Measurements from ENCODE around the gene FIGN. TPM values are rescaled to one million over a fixed set of nuclear protein-coding genes. Genes with fewer than 3 reads are reported as not detected.

The FIGN gene
- total and polyA plus RNA-seq, 4 donors: 1.1 to 7.8 (median 5.1) TPM

DNA sequence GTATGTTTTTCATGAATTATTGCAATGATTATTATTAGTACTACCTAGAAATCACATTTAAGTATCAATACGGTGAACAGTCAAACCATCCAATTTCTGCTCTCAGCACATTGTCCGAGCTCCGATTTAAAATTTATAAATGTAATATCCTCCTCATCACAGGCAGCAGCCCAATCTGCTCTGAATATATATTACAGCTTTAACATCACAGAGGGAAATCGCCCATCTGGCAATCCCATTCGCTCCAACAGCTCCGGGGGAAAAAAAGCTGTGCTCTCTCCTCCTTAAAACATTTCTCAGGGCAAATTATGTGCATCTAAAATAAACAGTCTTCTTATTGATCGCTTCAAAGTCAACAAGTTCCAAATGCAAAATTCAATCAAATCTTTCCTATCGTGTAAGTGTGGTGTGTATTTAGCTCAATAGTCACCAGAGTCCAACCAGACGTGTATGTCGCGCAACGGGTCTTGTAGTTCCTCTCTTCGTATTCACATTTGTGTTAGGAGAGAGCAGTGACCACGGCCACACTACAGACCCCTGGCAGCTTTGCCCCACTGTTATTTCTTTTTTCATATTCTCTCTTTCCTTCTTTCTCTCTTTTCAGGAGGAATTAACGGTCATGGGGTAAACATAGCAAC is 2.4 kb downstream of the FIGN start:
- no peaks in the 10 kb centered on the region for H3K27me3 ChIP-seq (ENCODE audit: control insufficient read depth in 4 of 4, insufficient read depth in 4 of 4, low read length in 3 of 4)
- DNase-seq (ENCODE audit: low spot score): no peak
- H3K4me3 ChIP-seq (ENCODE audit: low read depth in 1 of 3, low read length in 3 of 3): peak overlapping the region in 2 of 3 donors; percentile 56 to 75
- H3K27ac ChIP-seq (ENCODE audit: low read depth in 1 of 2, low read length in 2 of 2): peak overlapping the region; percentile 55 to 61
- peaks cover 0 to 21% (median 10%) of the 10 kb centered on the region in 4 donors for H3K4me1 ChIP-seq (ENCODE audit: control insufficient read depth in 4 of 4, insufficient read depth in 4 of 4, low read length in 3 of 4)
- H3K9ac ChIP-seq (ENCODE audit: low read depth in 1 of 2, low read length in 2 of 2): peak overlapping the region; percentile 43 to 85
- TF ChIP-seq HNF4A (conservative IDR thresholded peaks at IDR 0.05) (peak in 1 of 2 donors; percentile 16), FOXA2 (IDR thresholded peaks at IDR 0.05) (no peak), TAF1 (conservative IDR thresholded peaks at IDR 0.05) (peak; percentile 27)
- WGBS: 28% methylated on average over 15 of the region's 15 CpGs
- no peaks in the 10 kb centered on the region for H3K9me3 ChIP-seq (ENCODE audit: control insufficient read depth in 4 of 4, low read length in 3 of 4)
- H3K36me3 ChIP-seq (ENCODE audit: control insufficient read depth in 4 of 4, insufficient read depth in 3 of 4, low read depth in 1 of 4, low read length in 3 of 4): no peaks in the 10 kb centered on the region

GRCh38 chr2:163732727-163733126 is 3.1 kb downstream of the FIGN start:
- 25% methylated on average over 4 of the region's 4 CpGs for WGBS
- Histone ChIP-seq H3K36me3 (ENCODE audit: control insufficient read depth in 4 of 4, insufficient read depth in 3 of 4, low read depth in 1 of 4, low read length in 3 of 4) (no peaks in the 10 kb centered on the region), H3K27me3 (ENCODE audit: control insufficient read depth in 4 of 4, insufficient read depth in 4 of 4, low read length in 3 of 4) (no peaks in the 10 kb centered on the region), H3K9ac (ENCODE audit: low read depth in 1 of 2, low read length in 2 of 2) (peak overlapping the region; percentile 21 to 43), H3K27ac (ENCODE audit: low read depth in 1 of 2, low read length in 2 of 2) (peak overlapping the region; percentile 54 to 61), H3K9me3 (ENCODE audit: control insufficient read depth in 4 of 4, low read length in 3 of 4) (no peaks in the 10 kb centered on the region), H3K4me1 (ENCODE audit: control insufficient read depth in 4 of 4, insufficient read depth in 4 of 4, low read length in 3 of 4) (peaks cover 0 to 21% (median 10%) of the 10 kb centered on the region in 4 donors), H3K4me3 (ENCODE audit: low read depth in 1 of 3, low read length in 3 of 3) (peak overlapping the region in 1 of 3 donors; percentile 6)
- DNase-seq (ENCODE audit: low spot score): no peak
- TF ChIP-seq NR2F2 (IDR thresholded peaks at IDR 0.05) (no peak), EGR1 (IDR thresholded peaks at IDR 0.05; ENCODE audit: low read depth in 2 of 2) (no peak), REST (IDR thresholded peaks at IDR 0.05) (no peak), RAD21 (IDR thresholded peaks at IDR 0.05) (no peak)
- TF ChIP-seq, protein P1, sequence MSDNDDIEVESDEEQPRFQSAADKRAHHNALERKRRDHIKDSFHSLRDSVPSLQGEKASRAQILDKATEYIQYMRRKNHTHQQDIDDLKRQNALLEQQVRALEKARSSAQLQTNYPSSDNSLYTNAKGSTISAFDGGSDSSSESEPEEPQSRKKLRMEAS (IDR thresholded peaks at IDR 0.05): no peak
- TF ChIP-seq, protein P2, sequence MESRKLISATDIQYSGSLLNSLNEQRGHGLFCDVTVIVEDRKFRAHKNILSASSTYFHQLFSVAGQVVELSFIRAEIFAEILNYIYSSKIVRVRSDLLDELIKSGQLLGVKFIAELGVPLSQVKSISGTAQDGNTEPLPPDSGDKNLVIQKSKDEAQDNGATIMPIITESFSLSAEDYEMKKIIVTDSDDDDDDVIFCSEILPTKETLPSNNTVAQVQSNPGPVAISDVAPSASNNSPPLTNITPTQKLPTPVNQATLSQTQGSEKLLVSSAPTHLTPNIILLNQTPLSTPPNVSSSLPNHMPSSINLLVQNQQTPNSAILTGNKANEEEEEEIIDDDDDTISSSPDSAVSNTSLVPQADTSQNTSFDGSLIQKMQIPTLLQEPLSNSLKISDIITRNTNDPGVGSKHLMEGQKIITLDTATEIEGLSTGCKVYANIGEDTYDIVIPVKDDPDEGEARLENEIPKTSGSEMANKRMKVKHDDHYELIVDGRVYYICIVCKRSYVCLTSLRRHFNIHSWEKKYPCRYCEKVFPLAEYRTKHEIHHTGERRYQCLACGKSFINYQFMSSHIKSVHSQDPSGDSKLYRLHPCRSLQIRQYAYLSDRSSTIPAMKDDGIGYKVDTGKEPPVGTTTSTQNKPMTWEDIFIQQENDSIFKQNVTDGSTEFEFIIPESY (IDR thresholded peaks at IDR 0.05): no peak

GRCh38 chr2:163731735-163732134 is 4.1 kb downstream of the FIGN start:
- Histone ChIP-seq H3K4me3 (ENCODE audit: low read depth in 1 of 3, low read length in 3 of 3) (peak overlapping the region in 1 of 3 donors; percentile 17), H3K27me3 (ENCODE audit: control insufficient read depth in 4 of 4, insufficient read depth in 4 of 4, low read length in 3 of 4) (no peaks in the 10 kb centered on the region), H3K9ac (ENCODE audit: low read depth in 1 of 2, low read length in 2 of 2) (no peak overlapping the region), H3K36me3 (ENCODE audit: control insufficient read depth in 4 of 4, insufficient read depth in 3 of 4, low read depth in 1 of 4, low read length in 3 of 4) (no peaks in the 10 kb centered on the region), H3K9me3 (ENCODE audit: control insufficient read depth in 4 of 4, low read length in 3 of 4) (no peaks in the 10 kb centered on the region), H3K4me1 (ENCODE audit: control insufficient read depth in 4 of 4, insufficient read depth in 4 of 4, low read length in 3 of 4) (peaks cover 0 to 21% (median 9%) of the 10 kb centered on the region in 4 donors), H3K27ac (ENCODE audit: low read depth in 1 of 2, low read length in 2 of 2) (peak overlapping the region; percentile 22 to 46)
- TF ChIP-seq, protein P2 (IDR thresholded peaks at IDR 0.05): no peak
- TF ChIP-seq ATF3 (IDR thresholded peaks at IDR 0.05) (no peak), HNF4G (IDR thresholded peaks at IDR 0.05) (no peak), FOXA1 (IDR thresholded peaks at IDR 0.05) (no peak)
- TF ChIP-seq, protein P1 (IDR thresholded peaks at IDR 0.05): no peak
- TF ChIP-seq, protein P3, sequence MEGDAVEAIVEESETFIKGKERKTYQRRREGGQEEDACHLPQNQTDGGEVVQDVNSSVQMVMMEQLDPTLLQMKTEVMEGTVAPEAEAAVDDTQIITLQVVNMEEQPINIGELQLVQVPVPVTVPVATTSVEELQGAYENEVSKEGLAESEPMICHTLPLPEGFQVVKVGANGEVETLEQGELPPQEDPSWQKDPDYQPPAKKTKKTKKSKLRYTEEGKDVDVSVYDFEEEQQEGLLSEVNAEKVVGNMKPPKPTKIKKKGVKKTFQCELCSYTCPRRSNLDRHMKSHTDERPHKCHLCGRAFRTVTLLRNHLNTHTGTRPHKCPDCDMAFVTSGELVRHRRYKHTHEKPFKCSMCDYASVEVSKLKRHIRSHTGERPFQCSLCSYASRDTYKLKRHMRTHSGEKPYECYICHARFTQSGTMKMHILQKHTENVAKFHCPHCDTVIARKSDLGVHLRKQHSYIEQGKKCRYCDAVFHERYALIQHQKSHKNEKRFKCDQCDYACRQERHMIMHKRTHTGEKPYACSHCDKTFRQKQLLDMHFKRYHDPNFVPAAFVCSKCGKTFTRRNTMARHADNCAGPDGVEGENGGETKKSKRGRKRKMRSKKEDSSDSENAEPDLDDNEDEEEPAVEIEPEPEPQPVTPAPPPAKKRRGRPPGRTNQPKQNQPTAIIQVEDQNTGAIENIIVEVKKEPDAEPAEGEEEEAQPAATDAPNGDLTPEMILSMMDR (IDR thresholded peaks at IDR 0.05; ENCODE audit: low read depth, low read length, missing input control): no peak
- DNase-seq (ENCODE audit: low spot score): no peak

All from liver (tissue), 9 donors.